Heart left ventricle (tissue), 13 donors: ENCODE data around the gene PARN.

Experiments
- POLR2A ChIP-seq, 2 donors: fragments of 450-650 bp; IDR thresholded peaks; one replicate each; pipeline ENCODE4 v1.6.1; 2017; ENCODE audit warnings: antibody characterized with exemption in 2 of 2, mild to moderate bottlenecking in 2 of 2, moderate library complexity in 2 of 2
- TF ChIP-seq, protein P1 (sequence below), 12 donors: fragments of 200-600 bp; sonication (generic) in 4 of 12; IDR thresholded peaks; one replicate each; pipeline versions ENCODE4 v1.5.0 to v1.8.0; 2018 to 2022; ENCODE audit warnings: antibody characterized with exemption in 12 of 12, mild to moderate bottlenecking in 5 of 12
- donor health status: ischemic (EF 13 %, LVEDD 7.1; RV severe dilation, severe dysfunction).
- donor health status: DM: no; HTN: yes; CAD: no.
- donor health status: DM: no; HTN: no; CAD: no.
- donor health status: ischemic (EF 25% LVEDD 6.9; RV normal size, moderate dysfunction).
- donor health status: ischemic (EF 25% LVEDD 5.7; RV mildly dilated, moderate dysfunction).
- donor health status: ischemic (EF 35%, LVEDD 5.7; RV mildly dilated, moderate dysfunction).
- donor health status: nonischemic (EF 11% LVEDD 7.7; RV severe dilation, severe dysfunction).
- donor health status: DM: yes; HTN: yes; CAD: no.
- donor health status: PGD.
- donor health status: ischemic (EF 29% LVEDD 5.4; RV normal size, mild dysfunction).
- donor health status: nonischemic (EF 23%, LVEDD 6.1; RV moderate dilation, normal function).

GRCh38 chr16:14667347-14668266, 37.5 kb upstream of the PARN start:
- TF ChIP-seq, protein P1, sequence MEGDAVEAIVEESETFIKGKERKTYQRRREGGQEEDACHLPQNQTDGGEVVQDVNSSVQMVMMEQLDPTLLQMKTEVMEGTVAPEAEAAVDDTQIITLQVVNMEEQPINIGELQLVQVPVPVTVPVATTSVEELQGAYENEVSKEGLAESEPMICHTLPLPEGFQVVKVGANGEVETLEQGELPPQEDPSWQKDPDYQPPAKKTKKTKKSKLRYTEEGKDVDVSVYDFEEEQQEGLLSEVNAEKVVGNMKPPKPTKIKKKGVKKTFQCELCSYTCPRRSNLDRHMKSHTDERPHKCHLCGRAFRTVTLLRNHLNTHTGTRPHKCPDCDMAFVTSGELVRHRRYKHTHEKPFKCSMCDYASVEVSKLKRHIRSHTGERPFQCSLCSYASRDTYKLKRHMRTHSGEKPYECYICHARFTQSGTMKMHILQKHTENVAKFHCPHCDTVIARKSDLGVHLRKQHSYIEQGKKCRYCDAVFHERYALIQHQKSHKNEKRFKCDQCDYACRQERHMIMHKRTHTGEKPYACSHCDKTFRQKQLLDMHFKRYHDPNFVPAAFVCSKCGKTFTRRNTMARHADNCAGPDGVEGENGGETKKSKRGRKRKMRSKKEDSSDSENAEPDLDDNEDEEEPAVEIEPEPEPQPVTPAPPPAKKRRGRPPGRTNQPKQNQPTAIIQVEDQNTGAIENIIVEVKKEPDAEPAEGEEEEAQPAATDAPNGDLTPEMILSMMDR (IDR thresholded peaks at IDR 0.05), result no peak
- TF ChIP-seq POLR2A (IDR thresholded peaks at IDR 0.05), result no peak
